Sigmoid colon (tissue), 7 donors: Measurements from ENCODE around the gene PPM1J. TPM values are rescaled to one million over a fixed set of nuclear protein-coding genes. Genes with fewer than 3 reads are reported as not detected.
A peak's percentile ranks its signal among the peaks of the same experiment; 100 is the strongest.

ENCODE experiments used
- DNase-seq: peaks from one replicate; pipeline ENCODE4 v3.0.0-alpha.2; 2019
- H3K27ac ChIP-seq, 4 donors: fragments of 200-600 bp; sonication (generic); one replicate each; pipeline ENCODE4 v1.5.1; 2016 to 2019; ENCODE audit warnings: mild to moderate bottlenecking in 1 of 4
- H3K27me3 ChIP-seq, 3 donors: fragments of 200-600 bp; sonication (generic); one replicate each; pipeline ENCODE4 v1.5.1; 2019; ENCODE audit warnings: mild to moderate bottlenecking in 1 of 3
- H3K36me3 ChIP-seq, 4 donors: fragments of 200-600 bp; sonication (generic); one replicate each; pipeline ENCODE4 v1.5.1; 2016 to 2019
- H3K4me1 ChIP-seq, 4 donors: fragments of 200-600 bp; sonication (generic); one replicate each; pipeline ENCODE4 v1.5.1; 2017 to 2019
- H3K4me3 ChIP-seq, 4 donors: fragments of 200-600 bp; sonication (generic); one replicate each; pipeline ENCODE4 v1.5.1; 2017 to 2019; ENCODE audit warnings: mild to moderate bottlenecking in 2 of 4, moderate library complexity in 1 of 4
- H3K9me3 ChIP-seq, 4 donors: fragments of 200-600 bp in 3 of 4; sonication (generic) in 3 of 4; one replicate each; pipeline versions ENCODE4 v1.5.1 to v1.6.1; 2013 to 2019
- EP300 ChIP-seq, 4 donors: sonication (generic); formaldehyde crosslinking; IDR thresholded peaks; one replicate each; pipeline ENCODE4 v1.6.1; 2017; ENCODE audit warnings: antibody characterized with exemption in 4 of 4
- POLR2A ChIP-seq, 2 donors: fragments of 450-650 bp; IDR thresholded peaks; one replicate each; pipeline ENCODE4 v1.6.1; 2016; ENCODE audit warnings: antibody characterized with exemption in 2 of 2, mild to moderate bottlenecking in 2 of 2, moderate library complexity in 2 of 2
- POLR2AphosphoS5 ChIP-seq, 4 donors: sonication (generic); formaldehyde crosslinking; IDR thresholded peaks; one replicate each; pipeline ENCODE4 v1.6.1; 2017; ENCODE audit warnings: antibody characterized with exemption in 4 of 4
- WGBS, 2 donors: extraction: QIAGEN DNeasy Blood & Tissue Kit; methylation state at CpG; one replicate each; pipeline ENCODE4 v1.1.7; 2013; 5-methylcytosine and 5-hydroxymethylcytosine counted together
- intact Hi-C: fragments of 100-400 bp; cut with DNase I; formaldehyde crosslinking; loops from one replicate; pipeline ENCODE4 v1.15.1; 2023
- polyA plus RNA-seq, 3 donors: library from polyadenylated mRNA; stranded (reverse); fragments of 200-250 nt; gene quantifications; one replicate each; pipeline ENCODE4 v1.2.3, GENCODE V29; 2013
- total RNA-seq, 4 donors: library from RNA; depleted of rRNA; stranded (reverse); fragments of >200 nt; gene quantifications; one replicate each; pipeline ENCODE4 v1.1.0, GENCODE V29; 2016
- TF ChIP-seq, protein P1 (sequence below), 4 experiments: fragments of 450-650 bp in 3 of 4; fragments of 200-600 bp in 1 of 4; IDR thresholded peaks; one replicate each; pipeline ENCODE4 v1.5.1; 2016 to 2019; ENCODE audit warnings: antibody characterized with exemption in 4 of 4, mild to moderate bottlenecking in 3 of 4, moderate library complexity in 2 of 4
- donor health status: healthy with polysubstance abuse.
- donor health status: Bipolar disorder and iron deficiency.
- donor health status: healthy.

Gene PPM1J
- total and polyA plus RNA-seq, 7 donors: 0.36 to 2.5 (median 1.3) TPM

GRCh38 chr1:112703706-112704105, 11.4 kb downstream of the PPM1J start:
- peak; percentile 53 for DNase-seq
- 89 to 92% methylated on average over 8 of the region's 8 CpGs for WGBS, 2 donors
- H3K4me1 ChIP-seq: peaks cover 0 to 80% (median 75%) of the 10 kb centered on the region in 4 donors

DNA sequence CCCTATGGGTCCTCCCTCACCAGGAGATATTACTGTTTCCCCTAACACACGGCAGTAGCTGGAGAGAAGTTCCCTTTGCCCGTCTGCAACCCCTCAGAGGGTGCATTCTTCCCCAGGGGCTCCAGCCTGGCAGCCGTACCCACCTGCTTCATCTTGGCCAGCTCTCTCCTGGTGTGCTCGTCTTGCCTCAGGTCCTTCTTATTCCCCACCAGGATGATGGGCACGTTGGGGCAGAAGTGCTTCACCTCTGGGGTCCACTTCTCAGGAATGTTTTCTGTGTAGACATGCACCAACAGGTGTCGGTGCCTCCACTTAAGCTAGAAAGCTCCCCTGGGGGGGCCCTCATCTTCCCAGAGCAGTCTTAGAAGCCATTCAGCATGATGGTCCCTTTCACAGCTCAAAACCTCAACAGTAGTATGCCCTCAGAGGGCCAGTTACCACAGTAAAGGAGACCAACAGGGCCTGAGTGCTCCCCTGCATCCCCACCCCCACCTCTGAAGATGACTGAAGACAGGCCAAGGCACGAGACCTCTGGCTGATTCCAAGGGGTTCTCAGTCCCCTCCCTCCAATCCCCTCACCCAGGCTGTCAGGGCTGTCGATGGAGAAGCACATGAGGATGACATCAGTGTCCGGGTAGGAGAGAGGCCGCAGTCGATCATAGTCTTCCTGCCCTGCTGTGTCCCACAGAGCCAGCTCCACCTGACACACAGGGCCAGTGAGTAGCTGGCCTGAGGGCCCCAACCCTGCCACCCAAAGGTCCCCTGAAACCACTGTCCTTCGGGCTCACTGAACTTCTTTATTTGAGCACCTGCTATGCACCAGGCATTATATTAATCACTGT, 12.5 kb downstream of the PPM1J start:
- Histone ChIP-seq H3K4me1 (peaks cover 0 to 82% (median 76%) of the 10 kb centered on the region in 4 donors), H3K27me3 (no peaks in the 10 kb centered on the region), H3K9me3 (no peaks in the 10 kb centered on the region), H3K4me3 (no peak overlapping the region), H3K36me3 (peaks cover 0 to 37% (median 10%) of the 10 kb centered on the region in 4 donors), H3K27ac (peak overlapping the region; percentile 98 to 99 (median 98))
- 83 to 87% methylated on average over 12 of the region's 12 CpGs for WGBS, 2 donors
- intact Hi-C loops: no loop called here
- TF ChIP-seq POLR2AphosphoS5 (IDR thresholded peaks at IDR 0.05) (no peak), EP300 (IDR thresholded peaks at IDR 0.05) (no peak), POLR2A (IDR thresholded peaks at IDR 0.05) (no peak)
- TF ChIP-seq, protein P1, sequence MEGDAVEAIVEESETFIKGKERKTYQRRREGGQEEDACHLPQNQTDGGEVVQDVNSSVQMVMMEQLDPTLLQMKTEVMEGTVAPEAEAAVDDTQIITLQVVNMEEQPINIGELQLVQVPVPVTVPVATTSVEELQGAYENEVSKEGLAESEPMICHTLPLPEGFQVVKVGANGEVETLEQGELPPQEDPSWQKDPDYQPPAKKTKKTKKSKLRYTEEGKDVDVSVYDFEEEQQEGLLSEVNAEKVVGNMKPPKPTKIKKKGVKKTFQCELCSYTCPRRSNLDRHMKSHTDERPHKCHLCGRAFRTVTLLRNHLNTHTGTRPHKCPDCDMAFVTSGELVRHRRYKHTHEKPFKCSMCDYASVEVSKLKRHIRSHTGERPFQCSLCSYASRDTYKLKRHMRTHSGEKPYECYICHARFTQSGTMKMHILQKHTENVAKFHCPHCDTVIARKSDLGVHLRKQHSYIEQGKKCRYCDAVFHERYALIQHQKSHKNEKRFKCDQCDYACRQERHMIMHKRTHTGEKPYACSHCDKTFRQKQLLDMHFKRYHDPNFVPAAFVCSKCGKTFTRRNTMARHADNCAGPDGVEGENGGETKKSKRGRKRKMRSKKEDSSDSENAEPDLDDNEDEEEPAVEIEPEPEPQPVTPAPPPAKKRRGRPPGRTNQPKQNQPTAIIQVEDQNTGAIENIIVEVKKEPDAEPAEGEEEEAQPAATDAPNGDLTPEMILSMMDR (IDR thresholded peaks at IDR 0.05): no peak
- DNase-seq: peak; percentile 67

More at GRCh38 chr1:112703706-112704105, 11.4 kb downstream of the PPM1J start:
- Histone ChIP-seq H3K9me3 (no peaks in the 10 kb centered on the region), H3K27ac (peak overlapping the region; percentile 98 to 99 (median 98)), H3K4me3 (no peak overlapping the region), H3K36me3 (peaks cover 0 to 26% (median 3%) of the 10 kb centered on the region in 4 donors), H3K27me3 (no peaks in the 10 kb centered on the region)
- intact Hi-C loops: no loop called here
- TF ChIP-seq, protein P1 (IDR thresholded peaks at IDR 0.05): no peak
- no peak for TF ChIP-seq POLR2A (IDR thresholded peaks at IDR 0.05)
- TF ChIP-seq EP300 (IDR thresholded peaks at IDR 0.05): no peak
- TF ChIP-seq POLR2AphosphoS5 (IDR thresholded peaks at IDR 0.05): no peak

DNA sequence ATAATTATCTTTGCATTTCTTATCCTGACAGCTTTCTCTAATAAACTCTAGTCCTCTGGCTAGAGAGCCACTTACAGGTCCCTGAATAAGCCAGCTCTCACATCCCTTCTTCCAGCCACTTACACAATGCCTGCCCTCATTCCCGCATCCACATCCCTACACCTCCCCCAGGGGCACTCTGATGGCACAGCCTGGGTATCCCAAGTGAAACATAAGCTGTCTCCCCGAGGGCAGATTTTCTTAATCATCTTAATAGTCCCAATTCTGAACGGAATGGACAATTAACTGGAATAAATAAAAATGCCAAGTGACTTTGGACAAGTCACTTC, 13.1 kb downstream of the PPM1J start:
- intact Hi-C loops: no loop called here
- no peak overlapping the region for H3K4me3 ChIP-seq
- DNase-seq: peak; percentile 30
- H3K4me1 ChIP-seq: peaks cover 0 to 79% (median 73%) of the 10 kb centered on the region in 4 donors
- H3K36me3 ChIP-seq: peaks cover 0 to 43% (median 10%) of the 10 kb centered on the region in 4 donors
- WGBS, 2 donors: 70 to 80% methylated on average over 3 of the region's 3 CpGs
- no peaks in the 10 kb centered on the region for H3K27me3 ChIP-seq
- TF ChIP-seq POLR2AphosphoS5 (IDR thresholded peaks at IDR 0.05): no peak
- TF ChIP-seq, protein P1 (IDR thresholded peaks at IDR 0.05): no peak
- no peaks in the 10 kb centered on the region for H3K9me3 ChIP-seq
- peak overlapping the region; percentile 98 to 99 (median 98) for H3K27ac ChIP-seq

GRCh38 chr1:112701227-112702066, 13.7 kb downstream of the PPM1J start:
- H3K27ac ChIP-seq: peak overlapping the region; percentile 98 to 99 (median 98)
- WGBS, 2 donors: 73 to 77% methylated on average over 17 of the region's 17 CpGs
- no peak overlapping the region for H3K4me3 ChIP-seq
- H3K27me3 ChIP-seq: no peaks in the 10 kb centered on the region
- DNase-seq: peak; percentile 58
- H3K36me3 ChIP-seq: peaks cover 0 to 49% (median 13%) of the 10 kb centered on the region in 4 donors
- intact Hi-C loops: no loop called here
- TF ChIP-seq, protein P1 (IDR thresholded peaks at IDR 0.05): no peak
- no peak for TF ChIP-seq POLR2A (IDR thresholded peaks at IDR 0.05)
- no peak for TF ChIP-seq EP300 (IDR thresholded peaks at IDR 0.05)
- no peak for TF ChIP-seq POLR2AphosphoS5 (IDR thresholded peaks at IDR 0.05)
- peaks cover 0 to 79% (median 73%) of the 10 kb centered on the region in 4 donors for H3K4me1 ChIP-seq
- H3K9me3 ChIP-seq: no peaks in the 10 kb centered on the region
